ENCODE results near the gene DDX3X. TPM values are rescaled to one million over a fixed set of nuclear protein-coding genes. Genes with fewer than 3 reads are reported as not detected.
"Not testable (repeated sequence)": the region's sequence is repeated elsewhere in the genome, so short reads cannot be mapped to it uniquely, and the experiment has no call there.

The DDX3X gene
- total RNA-seq, 1 donor from 2014 or later: 264 TPM

DNA sequence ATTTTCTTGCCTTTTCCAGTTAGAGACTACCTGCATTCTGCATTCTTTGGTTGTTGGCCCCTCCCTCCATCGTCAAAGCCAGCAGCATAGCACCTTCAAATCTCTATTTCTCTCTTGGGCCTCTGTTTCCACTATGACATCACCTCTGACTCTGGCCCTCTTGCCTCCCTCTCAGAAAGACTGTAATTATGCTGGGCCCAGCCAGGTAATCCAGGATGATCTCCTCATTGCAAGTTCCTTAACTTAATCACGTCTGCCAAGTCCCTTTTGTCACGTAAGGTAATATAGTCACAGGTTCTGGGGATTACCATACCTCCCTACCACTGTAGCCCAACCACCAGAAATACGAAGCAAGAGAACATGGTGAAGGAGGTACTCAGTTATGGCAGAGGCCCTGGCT is 73.9 kb downstream of the DDX3X start:
- Histone ChIP-seq H3K79me2 (ENCODE audit: low read depth) (no peaks in the 10 kb centered on the region), H3K27me3 (no peaks in the 10 kb centered on the region), H3K4me3 (no peak overlapping the region), H3K4me1 (no peaks in the 10 kb centered on the region), H3K9me3 (ENCODE audit: low read depth) (no peaks in the 10 kb centered on the region), H3K27ac (no peak overlapping the region), H3K4me2 (no peak overlapping the region), H3K36me3 (no peaks in the 10 kb centered on the region), H2AFZ (replicated peaks) (no peak overlapping the region), H4K20me1 (ENCODE audit: low read depth) (no peaks in the 10 kb centered on the region), H3F3A (ENCODE audit: low read depth) (no peaks in the 10 kb centered on the region), H3K9ac (no peak overlapping the region)
- H3K4me1 Mint-ChIP-seq: peaks cover 4% of the 10 kb centered on the region
- no peak for DNase-seq (ENCODE audit: low spot score)
- peaks cover 21% of the 10 kb centered on the region for H3K9me3 Mint-ChIP-seq
- no peak overlapping the region for H3K4me3 Mint-ChIP-seq
- H3K27me3 Mint-ChIP-seq (ENCODE audit: insufficient read depth, low read depth): peaks cover 4% of the 10 kb centered on the region
- no peak overlapping the region for H3K27ac Mint-ChIP-seq
- TF ChIP-seq EZH2phosphoT487 (IDR thresholded peaks at IDR 0.05) (no peak), EZH2 (IDR thresholded peaks at IDR 0.05) (no peak), CTCF (IDR thresholded peaks at IDR 0.05) (no peak)
- H3K36me3 Mint-ChIP-seq: no peaks in the 10 kb centered on the region

DNA sequence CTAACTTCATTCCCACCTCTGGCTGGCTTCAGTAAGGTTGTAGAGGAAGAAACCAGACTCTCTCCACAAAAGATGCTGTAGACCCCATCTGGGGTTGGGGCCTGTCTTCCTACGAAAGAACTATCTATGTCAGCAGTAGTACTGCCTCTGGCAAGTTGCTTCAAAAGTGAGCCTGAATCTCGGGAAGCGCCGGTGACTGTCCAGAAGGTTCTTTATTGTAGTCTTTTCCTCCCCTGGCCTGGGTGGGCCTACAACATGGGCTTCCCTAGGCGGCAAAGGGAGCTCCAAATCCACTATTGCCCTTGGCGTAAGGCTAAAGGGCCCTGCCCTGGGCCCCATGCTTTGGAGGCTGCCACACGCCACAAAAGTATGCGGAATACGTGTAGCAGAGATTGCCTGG is 74.6 kb downstream of the DDX3X start:
- Histone ChIP-seq H3K36me3 (no peaks in the 10 kb centered on the region), H3K79me2 (ENCODE audit: low read depth) (no peaks in the 10 kb centered on the region), H3K9ac (no peak overlapping the region), H4K20me1 (ENCODE audit: low read depth) (no peaks in the 10 kb centered on the region), H2AFZ (replicated peaks) (no peak overlapping the region), H3K4me1 (no peaks in the 10 kb centered on the region), H3K4me3 (no peak overlapping the region), H3K27me3 (no peaks in the 10 kb centered on the region), H3K27ac (no peak overlapping the region), H3F3A (ENCODE audit: low read depth) (no peaks in the 10 kb centered on the region), H3K4me2 (no peak overlapping the region), H3K9me3 (ENCODE audit: low read depth) (no peaks in the 10 kb centered on the region)
- Mint-ChIP-seq H3K27ac (no peak overlapping the region), H3K9me3 (peaks cover 15% of the 10 kb centered on the region), H3K4me1 (peaks cover 4% of the 10 kb centered on the region), H3K36me3 (no peaks in the 10 kb centered on the region), H3K4me3 (no peak overlapping the region), H3K27me3 (ENCODE audit: insufficient read depth, low read depth) (peaks cover 4% of the 10 kb centered on the region)
- no peak for TF ChIP-seq CTCF (IDR thresholded peaks at IDR 0.05)
- no peak for TF ChIP-seq EZH2phosphoT487 (IDR thresholded peaks at IDR 0.05)
- TF ChIP-seq EZH2 (IDR thresholded peaks at IDR 0.05): no peak
- no peak for DNase-seq (ENCODE audit: low spot score)

- Histone ChIP-seq H2AFZ (replicated peaks) (no peak overlapping the region), H3K36me3 (no peaks in the 10 kb centered on the region), H3K4me1 (no peaks in the 10 kb centered on the region), H3K4me3 (no peak overlapping the region), H3K4me2 (no peak overlapping the region), H3K27ac (no peak overlapping the region), H4K20me1 (ENCODE audit: low read depth) (no peaks in the 10 kb centered on the region), H3K27me3 (no peaks in the 10 kb centered on the region), H3K79me2 (ENCODE audit: low read depth) (no peaks in the 10 kb centered on the region), H3K9ac (no peak overlapping the region), H3F3A (ENCODE audit: low read depth) (no peaks in the 10 kb centered on the region), H3K9me3 (ENCODE audit: low read depth) (no peaks in the 10 kb centered on the region)
- no peak for TF ChIP-seq EZH2phosphoT487 (IDR thresholded peaks at IDR 0.05)
- no peak overlapping the region for H3K27ac Mint-ChIP-seq
- H3K4me1 Mint-ChIP-seq: peaks cover 4% of the 10 kb centered on the region
- H3K4me3 Mint-ChIP-seq: no peak overlapping the region
- DNase-seq (ENCODE audit: low spot score): no peak
- peaks cover 4% of the 10 kb centered on the region for H3K27me3 Mint-ChIP-seq (ENCODE audit: insufficient read depth, low read depth)
- H3K9me3 Mint-ChIP-seq: peaks cover 14% of the 10 kb centered on the region
- no peaks in the 10 kb centered on the region for H3K36me3 Mint-ChIP-seq
These were observed 75.0 kb downstream of the DDX3X start for GRCh38 chrX:41409006-41409405.

DNA sequence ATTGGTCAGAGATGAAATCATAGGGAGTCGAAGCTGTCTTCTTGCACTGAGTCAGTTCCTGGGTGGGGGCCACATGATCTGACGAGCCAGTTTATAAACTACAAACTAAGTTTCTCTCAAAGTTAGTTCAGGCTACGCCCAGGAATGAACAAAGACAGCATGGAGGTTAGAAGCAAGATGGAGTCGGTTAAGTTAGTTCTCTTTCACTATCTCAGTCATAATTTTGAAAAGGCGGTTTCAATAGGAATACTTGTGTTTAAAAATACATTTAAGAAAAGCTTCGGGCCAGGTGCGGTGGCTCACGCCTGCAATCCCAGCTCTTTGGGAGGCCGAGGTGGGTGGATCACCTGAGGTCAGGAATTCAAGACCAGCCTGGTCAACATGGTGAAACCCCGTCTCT is 77.3 kb downstream of the DDX3X start:
- H3K36me3 ChIP-seq; H3K4me3 Mint-ChIP-seq; H3K27me3 Mint-ChIP-seq (ENCODE audit: insufficient read depth, low read depth); DNase-seq (ENCODE audit: low spot score); H4K20me1 ChIP-seq (ENCODE audit: low read depth); H3K4me1 Mint-ChIP-seq; H3K4me3 ChIP-seq; H3K27me3 ChIP-seq; H3K27ac Mint-ChIP-seq; H3K36me3 Mint-ChIP-seq; H3K79me2 ChIP-seq (ENCODE audit: low read depth); H3K9ac ChIP-seq; H2AFZ ChIP-seq (replicated peaks); H3K9me3 ChIP-seq (ENCODE audit: low read depth); H3K4me1 ChIP-seq; H3K27ac ChIP-seq; H3F3A ChIP-seq (ENCODE audit: low read depth); H3K4me2 ChIP-seq: not testable (repeated sequence)
- peaks cover 19% of the 10 kb centered on the region for H3K9me3 Mint-ChIP-seq

Measured in neural progenitor cell (in vitro differentiated cells).